ENCODE data around the gene STAT6.

The STAT6 gene

GRCh38 chr12:57085999-57086492 is 25.1 kb downstream of the STAT6 start:
- TF ChIP-seq GATA2 (IDR thresholded peaks at IDR 0.05; ENCODE audit: low read depth, low read length) (peak; percentile 51), GATA3 (IDR thresholded peaks at IDR 0.05; ENCODE audit: low read depth, low read length) (no peak)

GRCh38 chr12:57080855-57081254 is 30.3 kb downstream of the STAT6 start:
- TF ChIP-seq GATA3 (IDR thresholded peaks at IDR 0.05; ENCODE audit: low read depth, low read length) (no peak), GATA2 (IDR thresholded peaks at IDR 0.05; ENCODE audit: low read depth, low read length) (no peak)

DNA sequence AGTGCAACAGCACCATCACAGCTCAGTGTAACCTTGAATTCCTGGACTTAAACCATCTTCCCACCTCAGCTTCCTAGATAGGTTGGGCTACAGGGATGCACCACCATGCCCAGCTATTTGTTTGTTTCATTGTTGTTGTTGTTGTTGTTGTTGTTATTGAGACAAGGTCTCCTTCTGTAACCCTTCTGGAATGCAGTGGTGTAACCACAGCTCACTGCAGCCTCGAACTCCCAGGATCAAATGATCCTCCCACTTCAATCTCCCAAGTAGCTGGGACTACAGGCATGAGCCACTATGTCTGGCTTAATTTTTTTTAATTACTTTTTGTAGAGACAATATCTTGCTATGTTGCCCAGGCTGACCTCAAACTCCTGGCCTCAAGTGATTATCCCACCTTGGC is 31.3 kb downstream of the STAT6 start:
- TF ChIP-seq GATA3 (IDR thresholded peaks at IDR 0.05; ENCODE audit: low read depth, low read length): no peak
- no peak for TF ChIP-seq GATA2 (IDR thresholded peaks at IDR 0.05; ENCODE audit: low read depth, low read length)

GRCh38 chr12:57078519-57079404 is 32.4 kb downstream of the STAT6 start, which contains the start of gene NEMP1:
Gene NEMP1 (minus strand): TSS chr12:57078791. CDS start chr12:57078745, 46 bp downstream.
- no peak for TF ChIP-seq GATA3 (IDR thresholded peaks at IDR 0.05; ENCODE audit: low read depth, low read length)
- no peak for TF ChIP-seq GATA2 (IDR thresholded peaks at IDR 0.05; ENCODE audit: low read depth, low read length)

GRCh38 chr12:57072661-57073060 is 38.5 kb downstream of the STAT6 start:
- TF ChIP-seq GATA3 (IDR thresholded peaks at IDR 0.05; ENCODE audit: low read depth, low read length): no peak
- no peak for TF ChIP-seq GATA2 (IDR thresholded peaks at IDR 0.05; ENCODE audit: low read depth, low read length)

DNA sequence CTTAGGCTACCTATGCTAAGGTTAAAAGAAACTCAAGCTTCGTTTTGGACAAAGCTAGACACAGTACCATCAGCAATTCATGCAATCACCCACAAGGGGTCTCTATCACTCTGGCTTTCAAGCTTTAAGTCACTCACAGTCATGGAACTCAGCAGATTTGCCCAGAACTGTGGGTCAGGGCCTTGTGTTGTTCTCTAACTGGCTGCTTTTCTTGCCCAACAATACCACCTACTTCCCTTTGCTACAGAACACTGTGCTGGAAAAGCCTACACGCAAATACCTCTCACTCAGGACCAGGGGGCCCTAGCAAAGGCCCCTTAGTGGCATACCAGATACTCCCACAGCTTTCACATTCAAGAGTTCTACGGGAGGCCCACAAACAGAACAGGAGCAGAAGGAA is 41.6 kb downstream of the STAT6 start:
- no peak for TF ChIP-seq GATA2 (IDR thresholded peaks at IDR 0.05; ENCODE audit: low read depth, low read length)
- no peak for TF ChIP-seq GATA3 (IDR thresholded peaks at IDR 0.05; ENCODE audit: low read depth, low read length)

DNA sequence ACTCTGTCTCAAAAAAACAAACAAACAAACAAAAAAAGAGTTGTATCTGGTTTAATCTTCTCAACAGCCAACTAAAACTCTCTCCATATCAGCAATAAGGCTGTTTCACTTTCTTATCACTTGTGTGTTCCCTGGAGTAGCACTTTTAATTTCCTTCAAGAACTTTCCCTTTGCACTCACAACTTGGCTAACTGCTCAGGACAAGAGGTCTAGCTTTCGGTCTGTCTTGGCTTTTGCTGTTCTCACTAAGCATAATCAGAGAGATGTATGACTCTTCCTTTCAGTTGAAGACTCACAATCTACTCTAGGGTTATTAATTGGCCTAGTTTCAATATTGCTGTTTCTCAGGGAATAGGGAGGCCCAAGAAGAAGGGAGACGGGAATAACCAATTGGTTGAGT is 44.9 kb downstream of the STAT6 start:
- no peak for TF ChIP-seq GATA3 (IDR thresholded peaks at IDR 0.05; ENCODE audit: low read depth, low read length)
- TF ChIP-seq GATA2 (IDR thresholded peaks at IDR 0.05; ENCODE audit: low read depth, low read length): no peak

GRCh38 chr12:57063991-57064685 is 47.0 kb downstream of the STAT6 start:
- TF ChIP-seq GATA3 (IDR thresholded peaks at IDR 0.05; ENCODE audit: low read depth, low read length) (no peak), GATA2 (IDR thresholded peaks at IDR 0.05; ENCODE audit: low read depth, low read length) (no peak)

GRCh38 chr12:57058454-57058853 is 52.7 kb downstream of the STAT6 start:
- TF ChIP-seq GATA3 (IDR thresholded peaks at IDR 0.05; ENCODE audit: low read depth, low read length): no peak
- TF ChIP-seq GATA2 (IDR thresholded peaks at IDR 0.05; ENCODE audit: low read depth, low read length): no peak

DNA sequence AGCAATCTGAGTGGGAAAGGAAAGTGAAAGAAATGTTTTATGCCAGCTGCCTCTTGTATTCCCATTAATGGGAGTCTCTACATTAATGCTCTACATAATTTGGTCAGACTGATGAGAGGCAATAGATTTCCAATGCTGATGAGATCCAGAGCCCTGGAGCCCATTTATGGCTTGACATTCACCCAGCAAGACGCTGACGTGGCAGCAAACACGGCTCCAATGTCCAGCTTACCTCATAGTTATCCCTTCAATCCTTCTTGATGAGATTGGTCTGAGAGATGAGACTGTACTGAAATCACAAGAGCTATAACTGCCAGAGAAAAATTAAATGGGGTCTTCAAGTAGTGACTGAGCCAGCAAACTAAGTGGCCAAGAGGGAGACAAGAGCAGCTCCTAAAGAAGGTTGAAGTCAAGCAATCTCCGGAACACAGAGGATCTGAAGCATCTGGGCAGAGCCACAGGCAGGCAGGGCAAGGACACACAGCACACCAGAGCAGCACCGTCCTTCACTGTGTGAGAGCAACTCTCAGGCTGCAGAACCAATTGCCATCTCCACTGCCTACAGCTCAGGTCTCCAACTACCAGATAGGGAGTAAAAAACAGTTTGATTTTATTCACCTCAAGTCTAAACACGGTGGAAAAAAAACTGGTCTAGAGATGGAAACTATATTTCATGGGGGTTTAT is 54.0 kb downstream of the STAT6 start:
- TF ChIP-seq GATA2 (IDR thresholded peaks at IDR 0.05; ENCODE audit: low read depth, low read length) (no peak), GATA3 (IDR thresholded peaks at IDR 0.05; ENCODE audit: low read depth, low read length) (no peak)

DNA sequence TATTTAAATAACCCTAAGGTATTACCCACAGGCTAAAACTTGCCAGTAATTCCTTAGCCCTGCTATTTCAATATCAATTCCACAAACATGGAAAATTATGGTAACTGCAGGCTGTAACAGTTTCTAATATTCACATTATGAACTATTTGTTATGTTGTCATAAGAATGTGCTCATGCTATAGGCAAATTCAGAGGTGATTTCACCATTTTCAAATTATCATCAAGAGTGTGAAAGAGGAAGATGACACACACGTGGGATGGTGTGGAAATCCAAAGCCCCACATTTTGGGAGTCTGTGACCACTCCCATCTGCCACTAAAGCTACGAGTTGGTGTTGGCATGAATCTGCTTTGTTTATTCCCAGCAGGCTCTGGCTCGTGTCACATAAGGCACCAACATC is 55.3 kb downstream of the STAT6 start:
- TF ChIP-seq GATA2 (IDR thresholded peaks at IDR 0.05; ENCODE audit: low read depth, low read length): no peak

- TF ChIP-seq GATA2 (IDR thresholded peaks at IDR 0.05; ENCODE audit: low read depth, low read length) (no peak), GATA3 (IDR thresholded peaks at IDR 0.05; ENCODE audit: low read depth, low read length) (no peak)
Observed at GRCh38 chr12:57051011-57051410, 60.2 kb downstream of the STAT6 start.

DNA sequence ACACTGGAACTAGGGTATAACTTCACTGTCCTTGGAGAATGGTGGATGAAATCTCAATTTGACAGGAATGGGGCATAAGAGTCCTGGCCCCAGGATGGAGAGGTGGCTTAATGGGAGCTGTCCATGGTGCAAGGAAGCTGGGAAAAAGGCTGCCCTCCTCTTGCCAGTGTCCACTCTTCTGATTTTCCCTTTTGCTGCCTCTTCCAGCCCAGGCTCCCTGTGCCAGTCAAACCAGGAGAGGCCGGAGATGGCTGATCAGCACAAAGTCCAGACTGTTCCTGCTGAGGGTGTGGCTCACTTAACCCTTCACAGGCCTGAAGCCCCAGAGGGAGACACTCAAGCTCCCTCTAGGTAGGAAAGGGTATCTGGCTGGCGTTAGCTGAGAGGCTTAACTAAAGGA is 61.3 kb downstream of the STAT6 start, which contains the start of gene MYO1A:
Gene MYO1A (minus strand): TSS at position 240 of the 400 bp plus-strand sequence. CDS start 1,806 bp downstream, outside the sequence.
- TF ChIP-seq GATA2 (IDR thresholded peaks at IDR 0.05; ENCODE audit: low read depth, low read length): no peak

GRCh38 chr12:57049119-57049446 is 62.1 kb downstream of the STAT6 start:
- TF ChIP-seq GATA2 (IDR thresholded peaks at IDR 0.05; ENCODE audit: low read depth, low read length) (no peak), GATA3 (IDR thresholded peaks at IDR 0.05; ENCODE audit: low read depth, low read length) (no peak)

All from SH-SY5Y (cell line).